Uterus (tissue), 2 donors: ENCODE results near the gene KRTAP10-3.

Experiments
- CTCF ChIP-seq, 4 experiments: fragments of 200-600 bp in 2 of 4; fragments of 450-650 bp in 2 of 4; sonication (generic) in 2 of 4; IDR thresholded peaks; one replicate each; pipeline ENCODE4 v1.5.1; 2016 to 2019; ENCODE audit warnings: antibody characterized with exemption in 4 of 4, mild to moderate bottlenecking in 2 of 4, moderate library complexity in 1 of 4
- POLR2A ChIP-seq, 2 donors: fragments of 450-650 bp; IDR thresholded peaks; one replicate each; pipeline ENCODE4 v1.6.1; 2016; ENCODE audit warnings: antibody characterized with exemption in 2 of 2, mild to moderate bottlenecking in 1 of 2, moderate library complexity in 1 of 2

- no peak for TF ChIP-seq CTCF (IDR thresholded peaks at IDR 0.05)
- TF ChIP-seq POLR2A (IDR thresholded peaks at IDR 0.05): no peak
Measured at GRCh38 chr21:44517175-44517899, 41.3 kb downstream of the KRTAP10-3 start.
